DMS 273 (cell line): ENCODE measurements around the gene UMAD1.
A peak's percentile ranks its signal among the peaks of the same experiment; 100 is the strongest.

Experiments used
- DNase-seq: peaks from one replicate; lab custom pipeline; 2025; ENCODE audit not compliant: unreplicated experiment; lab: John Stamatoyannopoulos, UW

Gene UMAD1

DNA sequence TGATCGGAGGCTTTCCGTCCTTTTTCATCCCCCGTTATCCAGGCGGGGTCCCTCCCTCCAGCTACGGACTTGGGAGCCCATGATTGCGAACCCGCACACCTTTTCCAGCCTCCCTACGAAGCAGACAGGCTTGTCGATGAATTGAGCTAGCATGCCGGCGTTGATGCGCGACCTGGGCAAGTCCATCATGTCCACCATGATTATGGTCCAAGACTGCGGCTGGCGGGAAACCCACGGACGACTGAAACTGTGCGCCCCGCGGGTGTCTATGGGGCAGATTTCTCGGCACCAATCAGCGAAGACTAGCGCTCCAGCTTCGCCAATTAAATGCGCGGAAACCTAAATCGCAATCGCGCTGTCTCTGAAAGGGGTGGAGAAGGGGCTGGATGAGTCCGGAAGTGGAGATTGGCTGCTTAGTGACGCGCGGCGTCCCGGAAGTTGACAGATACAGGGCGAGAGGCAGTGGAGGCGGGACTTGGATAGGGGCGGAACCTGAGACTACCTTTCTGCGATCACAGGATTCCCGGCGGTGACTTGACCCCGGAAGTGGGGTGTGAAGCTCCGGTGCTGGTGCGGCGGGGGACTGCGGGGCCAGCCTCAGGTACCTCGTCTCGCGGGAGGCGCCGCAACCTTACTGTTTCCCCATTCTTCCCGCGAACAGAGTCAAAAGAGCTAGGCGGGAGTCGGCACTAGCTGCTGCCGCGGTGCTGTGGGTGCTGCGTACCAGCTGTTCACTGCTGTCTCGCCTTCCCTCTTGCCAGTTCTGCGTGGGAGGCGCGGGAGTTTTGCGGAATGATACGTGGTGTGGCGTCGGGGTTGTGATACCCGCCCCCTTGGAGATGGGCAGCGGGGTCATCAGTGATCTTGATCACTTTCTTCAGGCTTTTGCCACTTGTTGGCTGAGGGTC, at the start of gene UMAD1:
Gene UMAD1, plus strand, starts transcription at position 532 of the 908 bp plus-strand sequence. CDS start 32,620 bp downstream, outside the sequence.
- DNase-seq, result peak; percentile 100

GRCh38 chr7:7595451-7595850, 45.1 kb upstream of the UMAD1 start:
- peak; percentile 69 for DNase-seq

GRCh38 chr7:7596176-7596575, 44.4 kb upstream of the UMAD1 start:
- no peak for DNase-seq

GRCh38 chr7:7607010-7607409, 33.5 kb upstream of the UMAD1 start:
- DNase-seq, result no peak

- DNase-seq, result no peak
These were observed 31.2 kb upstream of the UMAD1 start for GRCh38 chr7:7609330-7609729.

DNA sequence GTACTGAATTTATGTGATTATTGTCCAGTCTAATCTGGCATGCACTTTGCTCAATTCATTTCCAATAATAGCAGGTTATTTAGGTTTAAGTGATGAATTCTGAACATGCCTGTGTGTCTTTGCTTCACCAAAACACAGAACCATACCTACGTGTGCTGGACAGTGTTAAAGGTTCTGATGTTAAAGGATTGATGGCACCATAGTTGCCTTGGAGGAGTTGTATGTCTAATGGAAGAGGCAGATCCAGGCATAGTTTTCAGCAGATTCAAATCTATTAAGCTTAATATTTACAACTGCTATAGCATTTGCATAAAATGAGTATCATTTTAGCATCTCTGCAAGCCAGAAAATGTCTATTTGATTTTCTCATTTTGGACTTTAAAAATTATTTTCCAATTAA, 28.0 kb upstream of the UMAD1 start:
- DNase-seq, result no peak

- DNase-seq, result no peak
These were observed 27.3 kb upstream of the UMAD1 start for GRCh38 chr7:7613210-7613609.

DNA sequence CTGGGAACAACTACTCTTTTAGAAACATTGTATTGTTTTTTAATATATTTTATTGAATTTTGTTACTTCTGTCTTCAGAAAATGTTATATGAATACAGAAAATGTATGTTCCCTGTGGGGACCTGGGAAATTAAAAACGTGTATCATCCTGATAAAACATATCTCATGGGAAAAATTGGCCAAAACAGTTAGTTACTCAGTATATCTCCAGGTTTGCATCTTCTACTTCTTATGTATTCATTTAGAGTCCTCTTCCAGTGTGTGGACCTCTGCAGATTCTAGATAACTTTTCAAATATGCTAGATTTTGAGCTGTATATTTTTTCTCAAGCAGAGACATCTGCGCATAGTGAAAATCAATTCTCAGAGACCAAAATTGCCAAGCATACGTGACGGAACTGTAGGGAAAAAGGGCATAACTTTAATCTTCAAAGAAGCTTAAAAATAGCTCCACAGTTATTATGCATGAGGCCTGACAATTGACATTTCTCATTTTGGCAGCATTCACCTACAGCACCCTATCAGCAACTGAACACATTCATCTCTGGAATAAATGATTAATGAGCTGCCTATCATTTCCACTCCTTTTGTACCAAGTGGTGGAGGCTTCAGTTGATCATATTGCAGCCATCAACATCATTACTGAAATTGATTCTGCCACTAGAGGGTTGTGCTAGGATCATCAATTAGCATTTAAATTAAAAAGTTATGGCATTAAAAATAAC, 26.4 kb upstream of the UMAD1 start:
- no peak for DNase-seq

DNA sequence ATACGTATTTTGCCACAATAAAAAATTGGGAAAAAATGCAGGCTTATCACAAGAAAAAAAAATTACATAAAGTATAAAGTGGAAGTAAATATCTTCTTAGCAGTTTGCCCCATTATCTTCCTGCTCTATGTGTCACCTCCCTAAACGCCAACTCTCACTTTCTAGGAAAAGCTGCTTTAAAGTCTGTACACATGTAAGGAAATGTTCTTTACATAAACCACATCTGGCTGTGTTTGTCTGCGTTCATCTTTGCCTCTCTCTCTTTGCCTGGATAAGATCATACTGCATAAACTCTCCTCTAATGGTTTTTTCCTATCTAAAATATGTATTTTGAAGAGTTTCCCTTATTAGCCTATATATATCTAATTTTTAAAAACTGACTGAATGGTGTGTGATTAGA, 23.0 kb upstream of the UMAD1 start:
- DNase-seq, result no peak

DNA sequence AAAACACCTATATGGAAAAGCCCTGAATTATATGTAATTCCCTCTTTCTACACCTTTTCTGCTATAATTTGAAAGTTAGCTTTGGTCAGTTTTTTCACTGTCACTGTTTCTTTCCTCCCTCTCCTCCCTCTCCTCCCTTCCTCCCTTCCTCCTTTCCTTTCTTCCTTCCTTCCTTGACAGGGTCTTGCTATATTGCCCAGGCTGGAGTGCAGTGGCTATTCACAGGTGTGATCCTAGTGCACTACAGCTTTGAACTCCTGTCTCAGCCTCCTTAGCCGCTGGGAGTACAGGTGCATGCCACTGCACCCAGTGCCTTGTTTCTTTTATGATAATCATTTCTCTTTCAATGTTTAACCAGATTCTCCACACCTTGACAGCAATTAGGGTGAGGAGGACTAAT, 22.1 kb upstream of the UMAD1 start:
- no peak for DNase-seq

DNA sequence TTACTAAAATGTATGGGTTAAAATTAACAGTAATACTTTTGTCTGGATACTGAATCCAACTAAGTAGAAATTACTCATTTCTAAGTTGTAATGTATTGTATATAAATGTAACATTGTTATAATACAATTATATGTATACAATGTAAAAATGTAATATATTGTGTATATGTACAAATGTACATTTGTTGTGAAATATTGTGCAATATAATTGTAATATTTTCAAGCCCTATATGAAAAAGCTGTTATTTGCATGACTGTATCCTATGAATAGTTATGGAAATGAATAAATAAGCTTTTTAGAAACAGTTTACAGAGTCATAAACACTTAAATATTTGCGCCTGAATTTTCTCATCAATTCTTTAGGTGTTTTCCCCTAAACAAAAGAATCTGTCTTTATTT, 20.3 kb upstream of the UMAD1 start:
- no peak for DNase-seq

DNA sequence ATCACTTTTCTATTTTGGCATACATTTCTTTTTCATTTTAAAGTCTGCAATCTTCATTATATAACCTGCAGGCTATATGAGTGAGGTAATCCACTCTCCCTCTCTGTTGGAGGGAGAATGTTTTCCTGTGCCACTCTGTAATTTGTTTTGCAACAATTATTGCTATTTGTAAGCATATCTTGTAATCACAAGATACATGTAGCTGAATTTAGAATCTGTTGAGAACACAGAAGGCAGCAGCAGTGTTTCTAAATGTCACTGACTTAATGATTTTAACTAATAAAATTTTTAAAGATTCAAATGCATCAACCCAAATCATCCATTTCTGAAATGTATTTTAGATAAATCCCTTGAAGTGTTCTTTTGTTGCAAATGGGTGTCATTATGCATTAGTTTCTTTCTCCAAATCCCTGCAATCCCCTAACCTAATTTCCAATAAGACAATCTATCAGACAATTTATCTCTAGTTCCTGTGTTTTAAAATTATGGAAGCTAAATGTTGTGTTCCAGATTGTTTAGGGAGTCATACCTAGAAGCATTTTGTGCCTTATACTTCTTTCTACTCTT, 19.8 kb upstream of the UMAD1 start:
- DNase-seq, result no peak

DNA sequence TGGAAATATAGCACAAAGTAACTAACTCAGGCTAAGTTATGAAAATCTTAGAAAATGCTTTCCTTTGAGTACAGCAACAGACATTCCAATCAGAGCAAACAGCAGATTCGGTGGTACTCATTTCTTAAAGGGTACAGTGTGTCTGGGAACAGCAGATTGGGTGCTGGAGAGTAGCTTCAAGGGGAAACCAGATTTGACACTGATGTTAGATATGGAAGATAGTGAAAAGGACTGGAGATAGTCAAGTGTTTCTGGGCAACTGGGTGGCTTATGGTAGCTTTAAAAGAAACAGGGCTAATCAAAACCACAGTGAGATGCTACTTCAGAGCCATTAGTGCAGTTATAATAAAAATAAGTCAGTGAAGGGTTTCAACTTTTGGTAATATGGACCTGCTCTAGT, 12.1 kb upstream of the UMAD1 start:
- no peak for DNase-seq

GRCh38 chr7:7630626-7631329, 9.8 kb upstream of the UMAD1 start:
- DNase-seq, result no peak

GRCh38 chr7:7639421-7639820, 1.1 kb upstream of the UMAD1 start:
- DNase-seq, result no peak

- DNase-seq, result peak; percentile 83
These were observed 718 bp upstream of the UMAD1 start for GRCh38 chr7:7639847-7640220.

DNA sequence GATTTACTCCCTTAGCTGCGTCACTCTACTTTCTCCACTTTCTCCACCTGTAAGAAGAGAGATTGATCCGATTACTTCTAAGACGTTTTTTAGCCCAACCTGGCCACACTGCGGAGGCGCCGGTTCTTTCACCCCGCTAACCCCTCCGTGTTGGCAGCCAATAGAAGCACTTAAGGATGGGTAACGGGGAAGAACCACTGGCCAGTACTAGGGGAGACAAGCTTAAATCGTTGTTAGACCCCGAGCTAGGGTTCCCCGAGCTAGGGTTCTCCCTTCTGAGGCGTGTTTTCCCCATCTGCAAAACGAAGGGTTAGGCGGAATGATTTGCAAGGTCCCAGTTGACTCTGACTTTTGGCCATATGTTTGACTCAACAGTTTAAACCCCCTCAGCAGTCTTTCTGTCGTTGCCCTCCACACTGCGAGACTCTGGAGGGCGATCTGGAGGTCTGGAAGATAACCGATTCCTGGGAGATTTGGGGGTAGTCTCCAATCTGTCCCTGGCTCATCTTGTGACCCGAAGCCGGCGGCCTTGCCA, 644 bp downstream of the UMAD1 start:
- peak; percentile 80 for DNase-seq

DNA sequence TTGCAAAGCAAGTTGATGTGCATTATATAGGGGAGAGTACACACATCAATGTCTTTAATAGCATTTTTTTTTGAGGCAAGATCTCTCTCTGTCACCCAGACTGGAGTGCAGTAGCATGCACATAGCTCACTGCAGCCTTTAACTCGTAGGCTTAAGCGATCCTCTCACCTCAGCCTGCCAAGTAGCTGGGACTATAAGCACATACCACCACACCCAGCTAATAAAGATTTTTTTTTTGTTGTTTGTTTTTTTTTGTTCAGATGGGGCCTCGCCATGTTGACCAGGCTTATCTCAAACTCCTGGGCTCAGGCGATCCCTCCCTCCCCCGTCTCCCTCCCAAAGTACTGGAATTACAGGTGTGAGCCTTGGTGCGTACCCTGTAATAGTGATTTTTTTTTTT, 1.5 kb downstream of the UMAD1 start:
- no peak for DNase-seq

- DNase-seq, result no peak
These were observed 7.0 kb downstream of the UMAD1 start for GRCh38 chr7:7647495-7648036.

DNA sequence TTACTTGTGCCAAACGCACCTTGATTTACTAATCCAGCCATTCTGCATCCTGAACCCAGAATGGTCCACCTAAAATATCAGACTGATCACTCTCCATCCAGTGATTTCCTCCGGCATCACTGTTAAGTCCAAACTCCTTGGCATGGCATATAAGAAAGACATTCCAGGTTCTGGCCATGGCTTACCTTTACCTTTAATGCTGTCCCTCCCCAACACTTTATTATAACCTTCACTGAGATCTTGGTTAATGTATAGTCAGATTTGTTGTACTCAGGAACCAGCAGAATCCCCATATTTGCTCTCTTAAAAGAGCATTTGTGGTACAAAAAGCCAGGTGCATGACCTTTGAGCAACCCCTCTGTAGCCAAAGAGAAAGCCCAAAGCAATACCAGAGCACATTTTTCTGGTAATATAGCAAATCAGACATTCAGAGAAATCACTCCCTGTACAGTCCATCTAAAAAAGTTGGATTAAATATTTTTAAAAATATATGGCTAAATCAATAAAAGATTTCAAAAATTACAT, 10.2 kb downstream of the UMAD1 start:
- no peak for DNase-seq

GRCh38 chr7:7651479-7651878, 10.9 kb downstream of the UMAD1 start:
- peak; percentile 18 for DNase-seq
